Measurements from ENCODE around the gene TMEM132C. TPM values are rescaled to one million over a fixed set of nuclear protein-coding genes. Genes with fewer than 3 reads are reported as not detected.

Gene TMEM132C
- total RNA-seq, 1 donor from 2014 or later = 4.8 TPM

GRCh38 chr12:128339126-128339520, 72.2 kb downstream of the TMEM132C start:
- DNase-seq = no peak

- DNase-seq = no peak
These were observed 72.7 kb downstream of the TMEM132C start for GRCh38 chr12:128339631-128340030.

GRCh38 chr12:128353301-128353700, 86.3 kb downstream of the TMEM132C start:
- no peak for DNase-seq

GRCh38 chr12:128356547-128356946, 89.6 kb downstream of the TMEM132C start:
- DNase-seq = no peak

GRCh38 chr12:128361400-128361995, 94.5 kb downstream of the TMEM132C start:
- DNase-seq = no peak

- no peak for DNase-seq
These were observed 98.1 kb downstream of the TMEM132C start for GRCh38 chr12:128365032-128365431.

GRCh38 chr12:128365651-128366231, 98.8 kb downstream of the TMEM132C start:
- DNase-seq = peak; percentile 49

DNA sequence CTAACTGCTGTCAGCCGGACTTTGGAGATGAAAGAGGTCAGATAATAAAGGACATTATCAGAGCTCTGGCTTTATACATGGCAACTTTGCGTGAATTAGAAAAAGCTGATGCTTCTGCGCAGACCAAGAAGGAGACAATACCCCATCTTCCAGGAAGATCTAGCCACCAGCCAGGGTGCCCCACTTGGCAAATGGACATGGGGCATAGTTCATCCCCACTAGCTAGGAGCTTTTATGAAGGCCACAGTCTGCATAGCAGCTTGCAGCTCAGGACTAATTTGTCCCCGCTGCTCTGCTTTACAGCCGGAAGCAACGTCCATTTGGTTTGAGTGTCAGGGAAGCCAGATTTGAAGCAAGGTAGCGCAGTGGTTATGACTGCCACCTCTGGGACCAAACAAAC, 101.0 kb downstream of the TMEM132C start:
- no peak for DNase-seq

GRCh38 chr12:128381541-128381940, 114.6 kb downstream of the TMEM132C start:
- DNase-seq = peak; percentile 48

- DNase-seq = no peak
These were observed 115.0 kb downstream of the TMEM132C start for GRCh38 chr12:128381946-128382345.

GRCh38 chr12:128382946-128383345, 116.0 kb downstream of the TMEM132C start:
- DNase-seq = no peak

- no peak for DNase-seq
These were observed 116.5 kb downstream of the TMEM132C start for GRCh38 chr12:128383357-128383937.

DNA sequence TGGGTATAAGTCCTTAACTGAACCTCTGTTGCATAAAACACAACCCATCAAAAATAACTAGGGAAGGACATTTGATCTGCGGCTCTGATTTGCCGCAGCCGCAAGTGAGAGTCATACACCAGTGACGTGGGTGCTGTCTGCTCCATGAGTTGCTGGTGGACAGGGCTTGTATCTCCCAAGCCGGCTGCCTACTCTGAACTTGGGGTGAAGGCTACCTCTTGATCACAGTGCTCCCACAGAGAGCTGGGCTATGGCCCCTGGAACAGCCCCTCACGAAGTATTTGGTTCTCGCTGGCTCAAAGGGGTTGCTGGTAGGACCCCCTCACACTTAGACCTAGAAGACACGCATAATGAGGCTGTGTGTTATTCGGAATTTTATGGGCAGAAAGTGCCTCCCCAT, 118.8 kb downstream of the TMEM132C start:
- DNase-seq = no peak

GRCh38 chr12:128387811-128388422, 120.9 kb downstream of the TMEM132C start:
- no peak for DNase-seq

DNA sequence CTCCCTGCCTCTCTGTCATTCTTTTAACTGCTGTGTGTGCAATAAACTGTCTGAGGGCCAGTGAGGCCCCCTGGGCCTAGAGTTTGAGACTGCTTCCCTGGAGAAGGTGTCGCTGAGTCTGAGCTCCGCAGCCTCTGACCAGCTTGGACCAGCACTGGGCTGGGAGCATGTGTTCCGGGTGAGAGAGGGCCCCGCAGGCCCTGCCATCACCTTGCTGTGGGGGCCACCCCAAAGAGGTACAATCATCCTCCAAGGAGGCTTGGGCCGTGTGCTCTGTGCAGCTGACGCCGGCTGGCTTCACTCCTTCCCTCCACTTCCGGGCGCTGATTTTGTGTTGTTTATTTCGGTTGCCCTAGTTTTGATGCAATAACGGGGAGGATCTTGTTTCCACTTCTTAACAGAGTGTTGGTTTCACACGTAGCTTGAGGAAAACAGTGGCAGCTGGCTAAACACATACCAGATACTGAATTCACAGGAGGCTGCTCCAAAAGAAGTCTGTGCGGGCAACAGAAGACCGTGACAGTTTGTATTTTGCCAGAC, 121.6 kb downstream of the TMEM132C start:
- no peak for DNase-seq

GRCh38 chr12:128393346-128393745, 126.4 kb downstream of the TMEM132C start:
- no peak for DNase-seq

GRCh38 chr12:128394137-128394536, 127.2 kb downstream of the TMEM132C start:
- no peak for DNase-seq

GRCh38 chr12:128399253-128399652, 132.3 kb downstream of the TMEM132C start:
- no peak for DNase-seq

GRCh38 chr12:128402486-128403243, 135.7 kb downstream of the TMEM132C start:
- no peak for DNase-seq

DNA sequence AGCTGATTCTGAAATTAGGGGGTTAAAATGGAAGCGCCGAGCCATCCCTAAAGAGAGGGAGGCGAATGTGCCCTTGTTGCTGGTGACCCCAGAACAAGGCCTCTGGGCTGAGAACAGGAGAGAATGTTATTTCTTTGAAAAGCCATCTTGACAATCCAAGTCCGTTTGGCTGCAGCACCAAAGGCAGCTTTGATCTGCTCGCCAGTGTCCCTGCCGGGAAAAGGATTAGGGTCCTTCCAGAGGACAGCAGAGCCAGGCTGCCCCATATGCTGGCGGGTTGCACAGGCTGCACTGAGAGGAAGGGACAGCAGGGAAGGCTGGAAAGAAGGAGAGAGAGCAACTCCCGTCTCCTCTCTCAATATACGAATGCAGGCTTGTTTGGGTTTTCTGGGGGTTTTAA, 141.7 kb downstream of the TMEM132C start:
- DNase-seq = no peak

- DNase-seq = no peak
These were observed 148.1 kb downstream of the TMEM132C start for GRCh38 chr12:128415036-128415560.

DNA sequence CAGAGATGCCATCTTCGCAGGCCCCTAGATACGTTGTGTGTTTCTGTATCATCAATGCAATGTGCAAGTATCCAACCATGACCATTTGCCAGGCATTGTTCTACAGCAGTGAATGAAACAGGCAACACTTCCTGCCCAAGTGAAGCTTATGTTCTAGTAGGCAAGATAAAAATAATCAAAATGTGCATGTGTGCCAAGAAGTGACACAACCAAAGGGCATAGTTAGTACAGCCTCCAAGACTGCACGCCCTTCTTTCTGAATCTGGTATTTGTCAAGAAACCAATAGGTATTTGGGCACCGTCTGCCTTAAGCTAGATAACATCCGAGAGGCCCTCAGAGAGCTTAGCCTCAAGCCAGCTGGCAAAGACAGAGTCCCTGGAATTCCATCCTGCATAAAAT, 152.0 kb downstream of the TMEM132C start:
- no peak for DNase-seq

All from occipital lobe (tissue), 2 donors.